HFF-Myc (cell line): Measurements from ENCODE around the gene PCDHGC3.
"Not testable (repeated sequence)": the region's sequence is repeated elsewhere in the genome, so short reads cannot be mapped to it uniquely, and the experiment has no call there.

Experiments
- DNase-seq: peaks from one replicate; pipeline ENCODE4 v3.0.0-alpha.2; 2011; ENCODE audit warnings: low read depth; ENCODE audit errors: extremely low read depth
- H3K4me3 ChIP-seq: replicated peaks from 2 replicates; pipeline ENCODE4 v1.5.1; 2011; ENCODE audit warnings: low read depth, mild to moderate bottlenecking, control low read depth, low read length
- CTCF ChIP-seq: IDR thresholded peaks from 2 replicates; pipeline ENCODE4 v1.5.1; 2012; ENCODE audit warnings: mild to moderate bottlenecking, low read depth, low read length, control low read depth; ENCODE audit errors: missing control alignments

The PCDHGC3 gene

GRCh38 chr5:141475625-141476131 is at the start of gene PCDHGC3:
Gene PCDHGC3, plus strand, starts transcription at chr5:141475966. Its CDS starts 151 bp downstream, at chr5:141476117.
- H3K4me3 ChIP-seq: peak within 1 kb of the TSS; percentile 58
- DNase-seq: peak; percentile 88
- peak; percentile 23 for TF ChIP-seq CTCF

GRCh38 chr5:141427783-141428426 is 47.9 kb upstream of the PCDHGC3 start:
- DNase-seq: no peak
- no peak overlapping the region for H3K4me3 ChIP-seq
- TF ChIP-seq CTCF: no peak

GRCh38 chr5:141430332-141431113 is 45.2 kb upstream of the PCDHGC3 start, which contains the start of gene PCDHGA12:
Gene PCDHGA12, plus strand, starts transcription at chr5:141430507. Its CDS starts 253 bp downstream, at chr5:141430760.
- H3K4me3 ChIP-seq: peak within 1 kb of the TSS; percentile 26
- peak; percentile 65 for DNase-seq
- TF ChIP-seq CTCF: peak; percentile 49

- H3K4me3 ChIP-seq: peak overlapping the region; percentile 26
- DNase-seq: no peak
- no peak for TF ChIP-seq CTCF
These were observed 44.5 kb upstream of the PCDHGC3 start for GRCh38 chr5:141431286-141431685.

GRCh38 chr5:141432308-141432707 is 43.5 kb upstream of the PCDHGC3 start:
- DNase-seq, H3K4me3 ChIP-seq: not testable (repeated sequence)

GRCh38 chr5:141432726-141433125 is 43.0 kb upstream of the PCDHGC3 start:
- not testable (repeated sequence) for DNase-seq, H3K4me3 ChIP-seq

- H3K4me3 ChIP-seq: no peak overlapping the region
- TF ChIP-seq CTCF: no peak
- no peak for DNase-seq
These were observed 41.8 kb upstream of the PCDHGC3 start for GRCh38 chr5:141434006-141434405.
